GM21526 (cell line): ENCODE data around the gene PYY.
"Not testable (repeated sequence)": the region's sequence is repeated elsewhere in the genome, so short reads cannot be mapped to it uniquely, and the experiment has no call there.

Experiments
- ATAC-seq: cut with Tn5 transposase; IDR thresholded peaks from one replicate; pipeline ENCODE4 v1.9.1; 2021; ENCODE audit warnings: moderate library complexity; ENCODE audit not compliant: unreplicated experiment, low FRiP score

The PYY gene

DNA sequence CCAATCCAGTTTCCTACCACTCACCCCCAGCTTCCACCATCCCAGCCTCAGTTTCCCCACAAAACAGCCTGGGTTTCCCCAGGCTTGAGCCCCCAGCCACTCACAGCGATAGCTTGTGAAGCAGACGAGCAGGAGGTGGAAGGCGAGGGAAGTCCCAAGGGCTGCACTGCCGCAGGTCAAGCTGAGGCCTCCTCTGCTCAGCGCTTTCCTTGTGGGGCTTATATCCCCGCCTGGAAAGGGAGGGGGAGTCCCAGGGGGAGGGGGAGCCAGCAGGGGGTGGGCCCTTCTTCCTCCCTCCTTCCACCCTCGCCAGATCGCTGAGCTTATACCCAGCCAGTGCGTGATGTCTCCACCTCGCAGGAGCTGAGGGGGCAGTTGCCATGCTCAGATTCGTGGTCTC, at the start of gene PYY:
PYY (minus strand) TSS at position 195 of the 400 bp plus-strand sequence. CDS start 457 bp downstream, outside the sequence.
- ATAC-seq: no peak

DNA sequence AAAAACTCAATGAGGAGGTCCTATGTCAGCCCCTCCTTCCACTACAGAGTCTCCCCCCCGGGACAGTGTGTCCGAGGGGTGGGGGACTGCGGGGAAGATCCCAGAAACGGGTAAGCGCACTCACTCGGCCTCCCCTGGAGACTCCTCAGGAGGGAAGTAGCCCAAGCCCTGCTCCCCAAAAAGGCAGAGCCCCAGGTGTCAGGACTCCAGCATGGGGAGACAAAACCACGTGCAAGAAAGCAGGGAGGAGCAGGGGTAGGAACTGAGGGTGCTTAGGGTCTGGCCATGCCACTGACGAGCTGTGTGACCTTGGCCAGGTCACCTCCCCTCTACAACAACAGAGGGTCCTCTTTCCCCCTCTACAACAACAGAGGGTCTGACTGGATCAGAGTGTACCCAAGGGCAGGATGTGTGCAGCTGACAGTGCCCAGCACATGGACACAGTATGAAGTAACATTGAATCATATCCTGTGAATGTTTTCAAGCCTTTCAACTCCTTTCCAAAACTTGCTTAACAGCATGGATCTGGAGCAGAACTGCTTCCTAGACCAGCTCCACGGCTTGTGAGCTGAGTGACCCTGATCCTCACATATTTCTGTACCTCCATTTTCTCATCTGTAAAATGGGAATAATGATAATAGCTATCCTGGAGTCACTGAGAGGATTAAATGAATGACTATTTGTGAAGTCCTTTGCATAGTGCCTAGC, 48.6 kb upstream of the PYY start:
- ATAC-seq: no peak

DNA sequence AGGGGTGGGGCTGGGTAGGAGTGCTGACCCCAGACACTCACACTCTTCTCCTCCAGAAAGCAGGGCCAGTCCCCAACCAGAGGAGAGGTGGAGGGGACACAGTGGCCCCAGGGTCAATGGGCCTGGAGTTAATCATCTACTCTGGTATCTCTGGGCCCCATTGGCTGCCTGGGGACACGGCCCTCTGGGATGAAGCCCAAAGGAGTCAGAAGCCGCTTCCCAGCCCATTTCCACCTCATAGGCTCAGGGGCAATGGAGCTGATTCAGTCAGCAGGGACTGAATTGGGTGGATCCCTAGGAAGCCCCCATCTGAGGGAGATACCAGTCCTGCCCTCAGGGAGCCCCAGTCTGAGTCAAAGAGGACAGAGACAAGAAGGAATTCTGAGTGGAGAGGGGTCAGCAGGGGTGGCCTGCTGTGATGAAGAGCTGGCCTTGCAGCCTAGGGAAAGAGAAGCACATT, 47.8 kb upstream of the PYY start:
- no peak for ATAC-seq

DNA sequence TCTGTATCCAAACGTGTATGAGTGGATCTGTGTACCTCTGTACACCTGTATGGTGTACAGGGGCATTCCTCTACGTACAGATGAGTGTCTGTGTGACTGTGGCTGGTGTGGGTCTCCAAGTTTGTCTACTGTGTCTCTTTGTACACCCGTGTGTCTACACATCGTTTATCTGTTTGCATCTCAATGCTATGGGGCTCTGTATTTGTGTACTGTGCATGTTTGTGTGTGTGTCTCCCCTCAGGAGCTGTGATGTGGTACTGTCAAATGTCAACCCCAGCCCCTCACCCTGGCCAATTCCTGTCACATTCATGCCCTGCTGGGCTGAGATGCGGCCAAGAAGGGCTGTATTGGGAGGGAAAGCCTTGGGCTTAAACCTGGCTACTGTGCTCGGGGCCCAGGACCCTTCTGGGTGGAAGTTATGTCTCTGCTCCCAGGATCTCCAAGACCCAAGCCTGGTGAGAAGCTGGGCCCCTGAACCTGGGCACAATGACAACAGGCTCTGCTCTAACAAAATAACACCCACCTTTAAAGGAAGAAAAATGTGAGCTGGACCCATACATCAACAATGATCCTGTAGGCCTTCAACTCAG, 47.2 kb upstream of the PYY start:
- no peak for ATAC-seq

DNA sequence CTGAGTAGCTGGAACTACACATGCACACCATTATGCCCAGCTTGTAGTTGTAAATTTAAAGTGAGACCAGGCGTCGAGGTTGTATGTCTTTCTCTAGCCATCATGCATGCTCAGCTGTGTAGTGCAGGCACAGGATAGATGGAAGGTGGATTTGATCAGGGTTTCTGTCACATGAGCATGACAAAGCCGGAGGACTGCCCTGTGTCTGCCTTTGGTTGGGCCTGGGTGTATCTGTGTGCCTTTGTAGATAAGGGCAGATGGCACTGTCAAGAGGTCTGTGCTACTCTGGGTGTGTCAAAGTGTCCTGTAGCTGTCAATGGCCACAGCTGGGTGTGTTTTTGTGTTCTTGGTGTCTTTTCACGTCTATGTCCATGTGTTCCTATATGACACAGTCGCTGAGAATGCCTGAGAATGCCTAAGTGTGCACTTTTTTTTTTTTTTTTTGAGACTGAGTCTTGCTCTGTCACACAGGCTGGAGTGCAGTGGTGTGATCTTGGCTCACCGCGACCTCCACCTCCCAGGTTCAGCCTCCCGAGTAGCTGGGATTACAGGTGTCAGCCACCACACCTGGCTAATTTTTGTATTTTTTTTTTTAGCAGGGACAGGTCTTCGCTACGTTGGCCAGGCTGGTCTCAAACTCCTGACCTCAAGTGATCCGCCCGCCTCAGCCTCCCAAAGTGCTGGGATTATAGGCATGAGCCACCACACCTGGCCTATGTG, 46.6 kb upstream of the PYY start:
- ATAC-seq: no peak

DNA sequence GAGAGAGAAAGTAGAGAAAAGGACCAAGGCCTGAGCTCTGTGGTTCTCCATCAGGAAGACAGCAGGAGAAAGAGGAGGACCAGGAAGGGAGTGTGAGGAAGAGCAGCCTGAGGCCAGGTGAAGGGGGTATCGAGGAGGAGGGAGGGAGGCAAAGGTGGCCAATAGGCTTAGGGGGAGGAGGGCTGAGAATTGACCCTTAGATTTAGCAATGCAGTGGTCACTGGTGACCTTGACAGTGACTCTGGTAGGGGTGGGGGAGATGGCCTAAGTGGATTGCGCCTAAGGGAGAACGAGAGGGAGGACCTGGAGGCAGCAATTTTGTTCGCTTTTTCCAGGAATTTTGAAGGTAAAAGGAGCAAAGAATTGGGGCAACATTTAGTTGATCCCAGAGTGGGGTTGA, 45.3 kb upstream of the PYY start:
- no peak for ATAC-seq

DNA sequence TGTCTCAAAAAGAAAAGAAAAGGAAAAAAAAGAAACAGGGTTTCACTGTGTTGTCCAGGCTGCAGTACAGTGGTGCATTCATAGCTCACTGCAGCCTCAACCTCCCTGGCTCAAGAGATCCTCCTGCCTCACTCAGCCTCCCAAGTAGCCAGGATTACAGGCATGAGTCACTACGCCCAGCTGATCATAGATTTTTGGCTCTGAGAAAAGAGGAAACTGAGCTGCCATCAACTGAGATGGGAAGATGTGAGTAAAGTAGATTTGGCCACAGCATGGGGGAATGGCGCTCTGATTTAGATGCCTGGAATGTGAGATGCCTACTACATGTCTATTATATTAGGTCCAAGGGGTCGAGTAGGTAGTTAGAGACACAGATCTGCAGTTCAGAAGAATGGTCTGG, 44.8 kb upstream of the PYY start:
- no peak for ATAC-seq

DNA sequence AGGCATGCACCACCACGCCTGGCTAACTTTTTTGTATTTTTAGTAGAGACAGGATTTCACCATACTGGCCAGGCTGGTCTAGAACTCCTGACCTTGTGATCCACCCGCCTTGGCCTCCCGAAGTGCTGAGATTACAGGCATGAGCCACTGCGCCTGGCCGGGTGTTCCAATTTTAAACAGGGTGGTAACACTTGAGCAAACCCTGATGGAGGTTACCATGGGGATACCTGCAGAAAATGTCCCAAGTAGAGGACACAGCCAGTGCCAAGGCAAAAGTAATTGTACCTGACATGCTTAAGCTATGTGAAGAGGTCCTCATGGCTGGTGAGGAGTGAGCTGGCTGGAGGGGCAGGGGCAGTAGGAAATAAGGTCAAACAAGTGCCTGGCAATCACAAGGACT, 43.4 kb upstream of the PYY start:
- not testable (repeated sequence) for ATAC-seq

DNA sequence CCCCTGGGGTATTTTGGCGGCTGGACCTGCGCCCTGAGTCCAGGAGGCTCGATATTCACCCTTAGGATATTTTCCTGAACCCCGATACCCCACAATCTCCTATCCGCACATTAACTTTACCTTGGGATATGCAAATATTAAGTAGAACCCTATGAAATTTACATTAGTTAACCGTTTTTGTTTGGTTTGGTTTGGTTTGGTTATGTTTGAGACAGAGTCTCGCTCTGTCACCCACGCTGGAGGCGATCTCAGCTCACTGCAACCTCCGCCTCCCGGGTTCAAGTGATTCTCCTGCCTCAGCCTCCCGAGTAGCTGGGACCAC, 41.4 kb upstream of the PYY start:
- ATAC-seq: no peak

DNA sequence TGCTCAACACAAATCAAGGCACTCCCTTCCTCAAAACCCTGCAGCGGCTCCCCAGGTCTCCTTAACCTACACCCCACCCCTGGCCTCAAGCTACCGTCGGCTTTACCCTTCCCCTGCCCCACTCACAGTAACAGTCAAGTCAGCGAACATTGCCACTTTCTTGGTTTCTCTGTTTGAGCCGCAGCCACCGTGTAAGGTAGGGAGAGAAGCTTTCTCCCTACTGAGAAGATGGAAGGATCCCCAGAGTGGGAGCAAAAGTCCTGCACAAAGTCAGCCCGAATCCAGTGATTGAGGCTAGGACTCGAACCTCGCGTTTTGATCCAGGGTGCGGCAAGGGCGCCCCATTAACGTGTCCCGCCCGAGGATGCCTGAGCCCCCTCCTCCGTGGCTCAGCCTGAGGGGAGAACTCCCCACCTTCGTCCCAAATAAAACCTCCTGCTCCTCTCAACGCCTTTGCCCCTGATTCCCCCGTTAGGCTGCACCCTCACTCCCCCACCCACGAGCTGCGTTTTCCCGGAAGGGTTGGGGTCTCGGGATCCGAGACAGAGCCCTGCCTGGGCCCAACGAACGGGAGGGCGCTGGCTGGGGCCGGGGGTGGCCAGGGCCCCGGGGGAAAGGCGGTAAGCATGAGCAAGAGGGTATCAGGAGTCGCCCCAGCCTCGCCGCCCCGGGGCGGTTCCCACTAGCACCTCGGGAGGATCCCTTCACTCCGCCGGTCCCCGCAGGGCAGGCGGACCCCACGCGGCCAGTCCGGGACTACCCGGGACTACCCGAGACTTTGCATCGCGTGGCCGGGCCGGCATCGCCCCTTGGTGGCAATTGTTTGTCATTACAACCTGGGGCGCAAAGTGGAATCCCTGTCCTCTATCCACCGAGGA, 40.8 kb upstream of the PYY start:
- ATAC-seq: no peak

DNA sequence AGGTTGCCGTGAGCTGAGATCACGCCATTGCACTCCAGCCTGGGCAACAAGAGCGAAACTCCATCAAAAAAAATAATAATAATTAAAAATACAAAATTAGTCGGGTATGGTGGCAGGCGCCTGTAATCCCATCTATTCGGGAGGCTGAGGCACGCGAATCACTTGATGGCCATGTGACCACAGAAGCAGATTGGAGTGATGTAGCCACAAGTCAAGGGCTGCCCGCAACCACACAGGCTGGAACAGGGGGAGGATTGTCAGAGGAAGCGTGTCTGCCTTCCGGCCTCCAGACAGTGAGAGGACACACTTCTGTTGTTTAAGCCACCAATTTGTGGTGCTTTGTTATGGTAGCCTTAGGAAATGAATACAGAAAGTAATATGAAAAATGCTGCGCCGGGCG, 38.9 kb upstream of the PYY start:
- ATAC-seq: no peak

DNA sequence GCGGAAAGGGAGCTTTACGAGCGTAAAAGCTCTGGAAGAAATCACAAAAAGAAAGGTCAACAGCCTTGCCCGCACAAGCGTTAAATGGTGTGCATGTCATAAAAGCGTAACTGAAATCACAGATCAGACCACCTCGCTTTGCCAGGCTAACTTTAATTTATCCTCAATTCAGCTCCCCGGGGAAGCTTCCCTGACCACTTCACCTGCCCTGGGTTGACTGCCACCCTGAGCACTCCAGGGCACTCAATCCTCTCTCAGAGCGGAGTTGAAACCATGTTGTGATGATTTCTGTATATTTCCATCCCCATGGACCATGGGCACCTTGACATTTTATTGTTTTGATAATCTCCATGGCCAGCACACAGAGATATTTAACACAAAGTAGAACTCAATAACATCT, 34.6 kb upstream of the PYY start:
- ATAC-seq: no peak

DNA sequence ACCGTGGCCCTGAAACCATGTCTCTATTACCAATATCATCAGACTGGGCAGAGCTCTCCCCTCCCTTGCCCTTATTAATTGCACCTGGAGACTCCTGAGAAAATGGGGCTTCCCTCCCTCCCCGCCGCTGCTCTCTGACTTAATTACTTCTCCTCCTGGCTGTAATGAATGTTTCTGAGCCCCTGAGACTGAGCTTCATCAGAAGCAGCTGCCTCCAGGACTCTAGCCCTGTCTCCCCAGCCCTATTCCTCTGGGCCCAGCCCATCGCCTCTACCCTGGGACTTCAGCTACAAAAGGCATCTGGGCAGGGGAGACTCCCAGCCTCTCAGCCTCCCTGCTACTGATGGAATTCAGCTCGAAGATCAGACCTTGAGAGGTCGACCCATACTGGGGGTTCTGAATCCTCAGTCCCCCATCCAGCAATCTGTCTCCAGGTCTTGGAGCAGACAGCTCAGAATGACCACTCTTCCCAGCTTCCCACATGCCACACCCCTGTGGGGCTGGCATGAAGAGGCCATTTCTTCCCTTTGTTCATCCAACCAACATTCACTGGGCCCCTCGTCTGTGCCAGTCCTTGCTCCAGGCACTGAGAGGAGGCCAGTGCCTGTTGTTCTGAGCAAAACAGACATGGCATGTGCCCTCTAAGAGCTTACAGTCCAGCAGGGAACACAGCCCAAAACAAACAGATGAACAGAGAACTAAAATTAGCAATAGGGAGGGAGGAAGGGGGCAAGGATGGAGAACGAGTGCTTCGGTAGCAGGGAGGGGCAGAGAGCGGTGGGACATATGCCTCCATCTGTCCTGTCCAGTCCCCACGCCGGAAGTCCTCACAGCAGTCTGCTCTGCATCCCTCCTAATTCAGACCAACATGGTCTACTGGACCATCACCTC, 33.6 kb upstream of the PYY start:
- no peak for ATAC-seq

DNA sequence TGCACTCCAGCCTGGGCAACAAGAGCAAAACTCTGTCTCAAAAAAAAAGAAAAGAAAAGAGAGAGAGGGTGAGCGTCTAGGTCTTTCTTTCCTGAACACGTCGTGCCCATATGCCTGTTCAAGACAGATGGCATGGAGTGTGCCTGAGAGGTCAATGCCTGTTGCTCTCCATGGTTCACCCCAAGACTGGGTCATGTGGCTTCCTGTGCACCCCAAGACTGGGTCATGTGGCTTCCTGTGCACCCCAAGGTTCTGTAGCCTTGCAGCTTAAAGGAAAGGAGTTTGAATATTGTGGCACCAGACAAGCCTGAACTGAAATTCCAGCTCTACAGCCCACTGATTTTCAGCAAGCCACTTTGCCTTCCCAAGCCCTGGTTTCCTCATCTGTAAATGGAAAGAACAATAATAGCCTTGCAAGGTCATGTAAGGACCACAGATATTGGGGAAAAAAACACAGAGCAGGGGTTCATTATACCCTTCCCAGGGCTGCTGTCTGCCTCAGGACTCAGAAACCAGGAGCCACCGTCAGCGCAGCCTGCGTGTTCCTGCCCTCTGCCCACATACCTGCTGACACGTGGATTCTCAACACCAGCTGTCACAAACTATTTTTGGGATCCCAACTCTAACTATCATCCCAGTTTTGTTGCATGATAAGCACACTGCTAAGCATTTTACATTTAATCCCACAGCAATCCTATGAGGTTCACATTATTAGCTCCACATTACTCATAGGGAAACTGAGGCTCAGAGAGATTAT, 32.7 kb upstream of the PYY start:
- no peak for ATAC-seq

DNA sequence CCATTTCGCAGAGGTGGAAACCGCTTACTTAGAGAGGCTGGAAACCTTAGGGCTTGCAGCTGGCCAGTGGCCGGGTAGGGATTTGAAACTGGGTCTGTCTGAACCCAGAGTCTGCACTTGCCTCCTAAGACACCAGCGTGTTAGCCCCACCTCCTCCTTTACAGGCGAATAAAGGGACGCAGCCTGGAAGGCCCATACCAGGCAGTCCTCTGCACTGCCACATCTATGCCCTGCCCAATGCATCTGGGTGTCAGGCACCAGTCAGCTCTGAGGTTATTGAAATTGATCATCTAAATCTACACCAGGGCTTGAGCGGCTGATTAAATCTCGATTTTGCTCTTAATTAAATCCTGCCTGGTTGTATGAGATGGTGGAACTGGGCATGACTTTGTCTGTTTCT, 30.8 kb upstream of the PYY start:
- ATAC-seq: no peak

DNA sequence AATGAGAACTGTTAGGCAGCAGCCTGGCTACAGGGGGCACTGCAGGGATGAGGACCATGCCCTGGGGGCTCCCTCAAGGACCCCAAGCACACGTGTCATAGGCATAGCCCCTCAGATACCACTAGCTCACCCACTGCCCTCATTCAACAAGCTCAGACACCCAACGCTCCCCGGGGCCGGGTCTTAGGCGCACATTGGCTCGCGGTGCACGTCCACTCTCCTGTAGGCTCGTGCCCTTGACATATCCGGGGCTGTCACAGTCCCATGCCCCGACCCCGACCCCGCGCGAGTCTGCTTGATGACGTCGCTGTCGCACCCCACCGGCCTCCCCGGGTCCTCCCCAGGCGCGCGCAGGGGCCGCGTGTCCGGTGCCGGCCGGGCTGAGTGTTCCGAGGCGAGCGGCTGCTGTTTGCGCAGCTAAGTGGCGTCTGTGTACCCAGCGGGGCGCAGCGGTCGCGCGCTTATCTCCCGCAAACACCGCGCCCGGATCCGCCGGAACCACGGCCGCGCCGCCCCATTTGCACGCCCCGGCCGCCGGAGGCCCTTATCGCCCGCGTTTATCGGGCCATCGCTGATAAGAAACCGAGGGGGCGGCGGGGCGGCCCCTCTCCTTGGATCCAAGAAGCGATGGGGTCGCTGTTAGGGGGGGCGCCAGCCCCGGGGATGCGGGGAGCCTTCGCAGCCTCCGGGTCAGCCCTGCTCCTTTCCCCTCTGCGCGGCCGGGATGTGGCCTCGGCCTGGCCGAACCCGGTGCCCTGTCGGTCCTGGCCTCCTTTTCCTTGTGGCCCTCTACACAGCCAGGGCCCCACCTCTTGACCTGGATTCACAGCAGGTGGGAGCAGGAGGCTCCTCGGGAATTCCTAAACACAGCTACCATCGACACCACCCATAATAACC, 30.0 kb upstream of the PYY start:
- no peak for ATAC-seq

DNA sequence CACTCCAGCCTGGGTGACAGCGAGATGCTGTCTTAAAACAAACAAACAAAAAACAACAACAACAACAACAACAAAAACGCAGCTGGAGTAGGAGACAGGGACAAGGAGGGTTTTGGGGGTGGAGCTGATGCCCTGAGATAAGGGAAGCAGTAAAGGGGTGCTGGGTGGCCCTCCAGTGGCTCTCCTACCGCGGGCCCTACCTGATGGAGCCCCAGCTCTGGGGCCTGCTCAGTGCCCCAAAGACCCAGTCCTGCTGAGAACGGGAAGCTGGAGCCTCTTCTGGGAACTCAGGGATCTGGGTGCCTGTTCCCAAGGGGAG, 29.4 kb upstream of the PYY start:
- ATAC-seq: no peak

DNA sequence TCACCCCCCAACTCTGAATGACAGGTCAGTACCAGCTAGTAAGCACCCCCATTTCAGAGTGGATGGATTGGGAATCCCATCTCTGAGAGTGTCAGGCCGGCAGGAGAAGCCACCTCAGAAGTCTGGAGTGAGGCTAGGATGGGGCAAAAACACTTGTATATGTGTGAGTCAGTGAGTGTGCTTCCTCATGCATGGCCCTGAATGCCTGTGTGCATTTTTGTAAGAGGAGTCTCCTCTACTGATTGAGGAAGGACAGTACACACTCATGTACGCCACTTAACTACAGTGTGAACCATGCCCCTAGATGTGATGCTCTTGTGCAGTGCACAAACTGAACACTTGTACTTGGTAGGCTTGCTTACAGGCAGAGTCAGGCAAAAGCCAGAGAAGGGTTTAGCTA, 28.4 kb upstream of the PYY start:
- no peak for ATAC-seq

DNA sequence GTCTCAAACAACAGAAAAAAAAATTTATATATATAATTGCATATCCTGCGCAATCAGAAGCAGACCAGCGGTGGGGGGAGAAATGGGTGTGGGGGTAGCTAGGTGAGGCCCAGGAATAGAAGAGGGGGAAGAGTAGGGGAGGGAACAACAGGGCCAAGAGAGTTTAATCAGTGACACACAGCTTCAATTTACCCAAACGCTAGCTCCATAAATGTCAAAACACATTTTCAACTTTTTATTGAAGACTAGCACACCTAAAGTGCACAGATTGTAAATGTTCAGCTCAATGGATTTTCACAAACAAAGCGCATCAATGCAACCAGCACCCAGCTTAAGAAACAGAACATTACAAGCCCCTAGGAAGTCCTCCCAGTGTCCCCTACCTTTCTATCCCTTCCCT, 25.9 kb upstream of the PYY start:
- no peak for ATAC-seq
